Adrenal gland (tissue), 12 donors: ENCODE data around the gene PROSER2. TPM values are rescaled to one million over a fixed set of nuclear protein-coding genes. Genes with fewer than 3 reads are reported as not detected.

Experiments used
- DNase-seq, 7 donors: peaks; one replicate each; pipeline ENCODE4 v3.0.0-alpha.2; 2019 to 2020
- H3K27ac ChIP-seq, 5 donors: fragments of 200-600 bp; sonication (generic) in 4 of 5; 1 replicate in 3 of 5; 2 replicates in 2 of 5; pipeline versions ENCODE4 v1.5.1 to v1.8.0; 2016 to 2020; ENCODE audit warnings: mild to moderate bottlenecking in 1 of 5
- H3K27me3 ChIP-seq: fragments of 200-600 bp; 2 replicates; pipeline ENCODE4 v1.8.0; 2021
- H3K36me3 ChIP-seq, 2 donors: fragments of 200-600 bp; replicated peaks in 1 of 2; 1 replicate in 1 of 2; 2 replicates in 1 of 2; pipeline versions ENCODE4 v1.5.1 to v1.8.0; 2018 to 2022
- H3K4me1 ChIP-seq, 2 donors: fragments of 200-600 bp; replicated peaks in 1 of 2; 1 replicate in 1 of 2; 2 replicates in 1 of 2; pipeline versions ENCODE4 v1.5.1 to v1.8.0; 2018 to 2021
- H3K4me3 ChIP-seq, 4 donors: fragments of 200-600 bp; sonication (generic) in 3 of 4; one replicate each; pipeline ENCODE4 v1.5.1; 2016 to 2018
- H3K9me3 ChIP-seq, 3 donors: fragments of 200-600 bp; sonication (generic) in 1 of 3; replicated peaks in 1 of 3; 1 replicate in 2 of 3; 2 replicates in 1 of 3; pipeline versions ENCODE4 v1.5.1 to v1.8.0; 2016 to 2021
- POLR2A ChIP-seq, 2 donors: fragments of 450-650 bp; IDR thresholded peaks; one replicate each; pipeline ENCODE4 v1.6.1; 2017; ENCODE audit warnings: antibody characterized with exemption in 2 of 2, mild to moderate bottlenecking in 2 of 2, moderate library complexity in 1 of 2
- WGBS, 4 donors: extraction: QIAGEN DNeasy Blood & Tissue Kit in 2 of 4; methylation state at CpG; one replicate each; pipeline versions ENCODE4 v1.1.5 to v1.1.7; 2013 to 2017; 5-methylcytosine and 5-hydroxymethylcytosine counted together
- intact Hi-C, 2 donors: fragments of 100-400 bp; cut with DNase I; formaldehyde crosslinking; loops; one replicate each; pipeline versions ENCODE4 v1.14.1 to v1.15.0; 2022 to 2023
- polyA plus RNA-seq, 3 donors: library from polyadenylated mRNA; stranded (reverse); fragments of 200-250 nt in 2 of 3; fragments of 350-450 nt in 1 of 3; fragmentation: Illumina TruSeq in 1 of 3; extraction: RNeasy Lipid Tissue Mini Kit (QIAGEN cat#74804) in 1 of 3; gene quantifications; one replicate each; pipeline ENCODE4 v1.2.3, GENCODE V29; 2013 to 2014
- total RNA-seq, 9 donors: library from RNA; depleted of rRNA in 4 of 9; stranded (reverse); fragments of >200 nt in 4 of 9; fragments of 120-200 nt in 1 of 9; fragmentation: NEBNext Ultra II Directional in 1 of 9; extraction: Animal tissue kit (Norgen Biotek cat#: 25700) in 1 of 9; gene quantifications; one replicate each; pipeline versions ENCODE4 v1.1.0 to v1.2.4, GENCODE V29; 2013 to 2023
- TF ChIP-seq, protein P1 (sequence below), 6 experiments: fragments of 450-650 bp in 4 of 6; fragments of 200-600 bp in 2 of 6; sonication (generic) in 1 of 6; IDR thresholded peaks; 1 replicate in 5 of 6; 2 replicates in 1 of 6; pipeline versions ENCODE4 v1.5.1 to v1.8.0; 2016 to 2021; ENCODE audit warnings: antibody characterized with exemption in 6 of 6, mild to moderate bottlenecking in 2 of 6, moderate library complexity in 1 of 6
- donor health status: healthy with polysubstance abuse.
- donor health status: Bipolar disorder and iron deficiency.
- donor health status: DM: yes; HTN: yes; CAD: no.
- donor health status: DM: no; HTN: no; CAD: no.
- donor health status: DM: no; HTN: no; CAD: no.
- donor health status: DM: yes; HTN: yes; CAD: no.

PROSER2 gene
- total and polyA plus RNA-seq, 12 donors = 0.33 to 16.6 (median 2.3) TPM

DNA sequence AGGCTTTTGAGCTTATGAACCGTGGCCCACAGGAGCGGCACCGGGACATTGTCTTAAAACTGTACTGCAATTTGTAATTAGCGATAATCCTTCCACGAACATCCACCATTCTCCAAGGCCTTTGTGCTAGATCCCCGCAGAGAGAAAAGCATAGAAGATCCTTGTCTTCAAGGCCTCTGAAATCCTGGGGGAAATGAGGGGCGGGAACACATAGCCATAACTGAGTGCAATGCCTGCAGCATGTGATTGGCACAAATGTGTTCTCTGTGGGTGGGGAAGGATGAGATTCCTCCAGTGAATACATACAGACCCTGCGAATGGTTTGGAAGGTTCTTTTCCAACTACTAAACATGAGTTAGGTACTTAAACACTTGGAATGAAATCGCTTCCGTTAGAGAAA, 25.9 kb upstream of the PROSER2 start:
- Histone ChIP-seq H3K27me3 (no peaks in the 10 kb centered on the region), H3K27ac (no peak overlapping the region), H3K4me1 (no peaks in the 10 kb centered on the region), H3K4me3 (no peak overlapping the region), H3K36me3 (no peaks in the 10 kb centered on the region), H3K9me3 (no peaks in the 10 kb centered on the region)
- 89 to 93% (median 92%) methylated on average over 10 of the region's 10 CpGs for WGBS, 4 donors
- intact Hi-C loops = no loop called here
- TF ChIP-seq, protein P1, sequence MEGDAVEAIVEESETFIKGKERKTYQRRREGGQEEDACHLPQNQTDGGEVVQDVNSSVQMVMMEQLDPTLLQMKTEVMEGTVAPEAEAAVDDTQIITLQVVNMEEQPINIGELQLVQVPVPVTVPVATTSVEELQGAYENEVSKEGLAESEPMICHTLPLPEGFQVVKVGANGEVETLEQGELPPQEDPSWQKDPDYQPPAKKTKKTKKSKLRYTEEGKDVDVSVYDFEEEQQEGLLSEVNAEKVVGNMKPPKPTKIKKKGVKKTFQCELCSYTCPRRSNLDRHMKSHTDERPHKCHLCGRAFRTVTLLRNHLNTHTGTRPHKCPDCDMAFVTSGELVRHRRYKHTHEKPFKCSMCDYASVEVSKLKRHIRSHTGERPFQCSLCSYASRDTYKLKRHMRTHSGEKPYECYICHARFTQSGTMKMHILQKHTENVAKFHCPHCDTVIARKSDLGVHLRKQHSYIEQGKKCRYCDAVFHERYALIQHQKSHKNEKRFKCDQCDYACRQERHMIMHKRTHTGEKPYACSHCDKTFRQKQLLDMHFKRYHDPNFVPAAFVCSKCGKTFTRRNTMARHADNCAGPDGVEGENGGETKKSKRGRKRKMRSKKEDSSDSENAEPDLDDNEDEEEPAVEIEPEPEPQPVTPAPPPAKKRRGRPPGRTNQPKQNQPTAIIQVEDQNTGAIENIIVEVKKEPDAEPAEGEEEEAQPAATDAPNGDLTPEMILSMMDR (IDR thresholded peaks at IDR 0.05) = no peak
- TF ChIP-seq POLR2A (IDR thresholded peaks at IDR 0.05) = no peak
- DNase-seq = no peak

DNA sequence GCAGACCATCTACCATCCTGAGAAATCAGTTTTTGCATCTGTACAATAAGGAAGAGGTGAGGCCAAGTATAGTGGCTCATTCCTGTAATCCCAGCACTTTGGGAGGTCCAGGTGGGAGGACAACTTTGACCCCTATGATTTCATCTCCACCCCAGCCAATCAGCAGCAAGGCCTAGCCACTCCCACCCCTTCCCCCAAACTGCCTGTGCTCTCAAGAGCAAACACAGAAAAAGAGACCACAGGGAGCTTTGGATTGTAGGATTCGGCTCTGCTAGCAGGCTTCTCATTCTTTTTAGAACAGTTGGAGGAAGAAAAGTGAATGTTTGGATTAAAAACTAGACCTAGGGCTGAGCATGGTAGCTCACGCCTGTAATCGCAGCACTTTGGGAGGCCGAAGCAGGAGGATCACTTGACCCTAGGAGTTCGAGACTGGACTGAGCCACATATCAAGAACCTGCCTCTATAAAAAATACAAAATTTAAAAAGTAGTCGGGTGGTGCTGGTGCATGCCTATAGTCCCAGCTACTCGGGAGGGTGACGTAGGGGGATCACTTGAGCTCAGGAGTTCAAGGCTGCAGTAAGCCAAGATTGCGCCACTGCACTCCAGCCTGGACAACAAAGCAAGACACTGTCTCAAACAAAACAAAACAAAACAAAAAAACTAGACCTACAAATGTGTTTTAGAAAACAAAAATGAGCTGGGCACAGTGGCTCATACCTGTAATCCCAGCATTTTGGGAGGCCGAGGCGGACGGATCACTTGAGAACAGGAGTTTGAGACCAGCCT, 25.1 kb upstream of the PROSER2 start:
- Histone ChIP-seq H3K4me3 (no peak overlapping the region), H3K27me3 (no peaks in the 10 kb centered on the region), H3K9me3 (no peaks in the 10 kb centered on the region), H3K36me3 (no peaks in the 10 kb centered on the region), H3K27ac (no peak overlapping the region), H3K4me1 (no peaks in the 10 kb centered on the region)
- intact Hi-C loops = no loop called here
- DNase-seq = no peak
- 82 to 92% (median 86%) methylated on average over 12 of the region's 12 CpGs for WGBS, 4 donors
- TF ChIP-seq POLR2A (IDR thresholded peaks at IDR 0.05) = no peak
- TF ChIP-seq, protein P1 (IDR thresholded peaks at IDR 0.05) = no peak

DNA sequence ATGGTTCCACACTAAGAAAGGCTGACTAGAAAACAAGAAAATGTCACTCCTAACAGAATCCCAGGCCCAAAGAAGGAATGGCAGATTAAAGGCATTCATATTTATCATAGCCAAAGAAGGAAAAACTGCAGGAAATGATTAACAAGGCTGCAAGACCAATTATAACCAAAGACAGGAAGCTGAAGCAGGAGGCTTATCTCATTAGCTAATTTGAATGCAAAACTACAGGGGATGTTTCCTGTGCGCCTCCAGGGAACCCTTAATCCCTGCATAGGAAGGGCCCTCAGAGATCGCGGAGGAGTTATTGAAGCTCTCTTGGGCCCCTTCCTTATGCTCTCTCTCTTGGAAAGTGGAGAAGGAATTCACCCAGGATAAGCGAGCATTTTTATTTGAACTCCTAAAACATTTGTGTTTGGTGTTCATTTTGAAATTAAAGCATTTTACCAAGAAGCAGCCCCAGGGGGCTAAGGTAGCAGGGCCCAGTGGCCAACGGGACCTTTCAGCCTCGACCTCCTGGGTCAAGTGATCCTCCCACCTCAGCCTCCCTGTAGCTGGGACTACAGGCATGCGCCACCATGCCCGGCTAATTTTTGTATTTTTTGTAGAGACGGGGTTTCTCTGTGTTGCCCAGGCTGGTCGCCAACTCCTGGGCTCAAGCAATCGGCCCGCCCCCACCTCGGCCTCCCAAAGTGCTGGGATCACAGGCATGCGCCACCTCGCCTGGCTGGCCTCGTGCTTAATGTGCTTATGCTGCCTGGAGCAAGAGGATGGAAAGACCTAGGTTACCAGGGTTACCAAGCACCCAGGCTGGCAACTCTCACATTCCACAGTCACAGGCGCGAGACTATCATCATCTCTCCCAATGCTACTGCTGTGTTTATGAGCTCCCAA, 24.1 kb upstream of the PROSER2 start:
- intact Hi-C loops = no loop called here
- Histone ChIP-seq H3K36me3 (no peaks in the 10 kb centered on the region), H3K27me3 (no peaks in the 10 kb centered on the region), H3K9me3 (no peaks in the 10 kb centered on the region), H3K4me3 (no peak overlapping the region), H3K4me1 (no peaks in the 10 kb centered on the region), H3K27ac (no peak overlapping the region)
- no peak for DNase-seq
- 74 to 85% (median 80%) methylated on average over 13 to 18 of the region's 18 CpGs for WGBS, 4 donors
- no peak for TF ChIP-seq POLR2A (IDR thresholded peaks at IDR 0.05)
- TF ChIP-seq, protein P1 (IDR thresholded peaks at IDR 0.05) = no peak

DNA sequence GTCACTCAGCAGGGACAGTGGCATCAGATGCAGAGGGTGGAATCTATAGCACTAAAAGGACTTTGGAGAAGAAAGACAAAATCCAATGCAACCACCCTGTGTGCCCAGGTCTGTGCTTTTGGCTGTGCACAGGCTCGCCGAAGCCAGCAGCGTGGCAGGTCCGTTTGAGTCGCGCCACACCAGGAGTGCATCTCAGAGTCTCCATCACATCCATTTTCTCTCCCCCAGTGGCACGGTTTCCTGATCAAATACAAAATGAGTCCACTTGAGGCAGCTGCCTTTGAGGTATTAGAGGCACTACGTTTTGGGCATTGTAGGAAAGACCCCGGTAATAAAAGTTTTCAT, 23.4 kb upstream of the PROSER2 start:
- WGBS, 4 donors = 82 to 93% (median 91%) methylated on average over 9 of the region's 9 CpGs
- DNase-seq = no peak

More for the DNA sequence above, 23.4 kb upstream of the PROSER2 start:
- H3K36me3 ChIP-seq = no peaks in the 10 kb centered on the region
- intact Hi-C loops = no loop called here
- TF ChIP-seq, protein P1 (IDR thresholded peaks at IDR 0.05) = no peak
- TF ChIP-seq POLR2A (IDR thresholded peaks at IDR 0.05) = no peak
- H3K4me1 ChIP-seq = no peaks in the 10 kb centered on the region
- no peak overlapping the region for H3K4me3 ChIP-seq
- H3K27me3 ChIP-seq = no peaks in the 10 kb centered on the region
- no peak overlapping the region for H3K27ac ChIP-seq
- no peaks in the 10 kb centered on the region for H3K9me3 ChIP-seq
